HG03025 (cell line): ENCODE measurements around the gene KDM6A.
"Not testable (repeated sequence)": the region's sequence is repeated elsewhere in the genome, so short reads cannot be mapped to it uniquely, and the experiment has no call there.

Source experiments
- ATAC-seq: cut with Tn5 transposase; IDR thresholded peaks from one replicate; pipeline ENCODE4 v1.9.1; 2021; ENCODE audit warnings: mild to moderate bottlenecking, moderate library complexity; ENCODE audit not compliant: unreplicated experiment, low FRiP score

KDM6A gene

GRCh38 chrX:44999872-45000271, 126.9 kb downstream of the KDM6A start:
- not testable (repeated sequence) for ATAC-seq

GRCh38 chrX:45001048-45001447, 128.1 kb downstream of the KDM6A start:
- ATAC-seq = no peak

GRCh38 chrX:45003085-45003484, 130.1 kb downstream of the KDM6A start:
- no peak for ATAC-seq

GRCh38 chrX:45006002-45006800, 133.2 kb downstream of the KDM6A start:
- ATAC-seq = no peak

- peak; percentile 78 for ATAC-seq
Measured at GRCh38 chrX:45007598-45007997, 134.6 kb downstream of the KDM6A start.

- ATAC-seq = no peak
Measured at GRCh38 chrX:45009371-45010000, 136.5 kb downstream of the KDM6A start.

- no peak for ATAC-seq
Measured at GRCh38 chrX:45011131-45011530, 138.1 kb downstream of the KDM6A start.

GRCh38 chrX:45011597-45011996, 138.6 kb downstream of the KDM6A start:
- no peak for ATAC-seq

GRCh38 chrX:45017946-45018345, 145.0 kb downstream of the KDM6A start:
- no peak for ATAC-seq

GRCh38 chrX:45022150-45022549, 149.2 kb downstream of the KDM6A start:
- no peak for ATAC-seq

GRCh38 chrX:45024501-45024900, 151.5 kb downstream of the KDM6A start:
- no peak for ATAC-seq

- no peak for ATAC-seq
Measured at GRCh38 chrX:45026036-45026435, 153.0 kb downstream of the KDM6A start.

GRCh38 chrX:45031830-45032378, 158.9 kb downstream of the KDM6A start:
- ATAC-seq = no peak

GRCh38 chrX:45035071-45035470, 162.1 kb downstream of the KDM6A start:
- no peak for ATAC-seq

- ATAC-seq = no peak
Measured at GRCh38 chrX:45036161-45036560, 163.2 kb downstream of the KDM6A start.

GRCh38 chrX:45040137-45040536, 167.1 kb downstream of the KDM6A start:
- ATAC-seq = not testable (repeated sequence)

- no peak for ATAC-seq
Measured at GRCh38 chrX:45046417-45046816, 173.4 kb downstream of the KDM6A start.

GRCh38 chrX:45050558-45050957, 177.6 kb downstream of the KDM6A start:
- no peak for ATAC-seq

GRCh38 chrX:45056428-45057145, 183.6 kb downstream of the KDM6A start:
- ATAC-seq = no peak

GRCh38 chrX:45059906-45060305, 186.9 kb downstream of the KDM6A start:
- ATAC-seq = not testable (repeated sequence)
